Uterus (tissue), 2 donors: ENCODE results near the gene KRT23.

Experiments
- CTCF ChIP-seq, 4 experiments: fragments of 200-600 bp in 2 of 4; fragments of 450-650 bp in 2 of 4; sonication (generic) in 2 of 4; IDR thresholded peaks; one replicate each; pipeline ENCODE4 v1.5.1; 2016 to 2019; ENCODE audit warnings: antibody characterized with exemption in 4 of 4, mild to moderate bottlenecking in 2 of 4, moderate library complexity in 1 of 4
- POLR2A ChIP-seq, 2 donors: fragments of 450-650 bp; IDR thresholded peaks; one replicate each; pipeline ENCODE4 v1.6.1; 2016; ENCODE audit warnings: antibody characterized with exemption in 2 of 2, mild to moderate bottlenecking in 1 of 2, moderate library complexity in 1 of 2

GRCh38 chr17:40883031-40883430 lies 54.4 kb downstream of the KRT23 start:
- no peak for TF ChIP-seq CTCF (IDR thresholded peaks at IDR 0.05)
- no peak for TF ChIP-seq POLR2A (IDR thresholded peaks at IDR 0.05)
